Effector memory CD4-positive, alpha-beta T cell (primary cell): ENCODE data around the gene SNAP47.

ENCODE experiments used
- DNase-seq, 3 donors: peaks; one replicate each; pipeline ENCODE4 v3.0.0-alpha.2; 2020
- H3K27ac ChIP-seq: 2 replicates; pipeline ENCODE4 v1.7.0; 2013; ENCODE audit warnings: mild to moderate bottlenecking, low read length, moderate library complexity; ENCODE audit not compliant: insufficient read depth, poor library complexity, severe bottlenecking
- H3K27me3 ChIP-seq: replicated peaks from 2 replicates; pipeline ENCODE4 v1.7.0; 2013; ENCODE audit warnings: mild to moderate bottlenecking, low read length; ENCODE audit not compliant: insufficient read depth, control insufficient read depth, poor library complexity, severe bottlenecking
- H3K36me3 ChIP-seq: 2 replicates; pipeline ENCODE4 v1.7.0; 2013; ENCODE audit warnings: mild to moderate bottlenecking, low read length, moderate library complexity; ENCODE audit not compliant: control insufficient read depth, insufficient read depth
- H3K4me1 ChIP-seq: 2 replicates; pipeline ENCODE4 v1.7.0; 2013; ENCODE audit warnings: low read length, mild to moderate bottlenecking; ENCODE audit not compliant: control insufficient read depth, insufficient read depth, poor library complexity, severe bottlenecking
- H3K4me3 ChIP-seq: 2 replicates; pipeline ENCODE4 v1.7.0; 2013; ENCODE audit warnings: low read length, low read depth, mild to moderate bottlenecking; ENCODE audit not compliant: insufficient read depth, poor library complexity, severe bottlenecking
- H3K9me3 ChIP-seq: 2 replicates; pipeline ENCODE4 v1.7.0; 2013; ENCODE audit warnings: mild to moderate bottlenecking, low read length, moderate library complexity; ENCODE audit not compliant: control insufficient read depth

Gene SNAP47

DNA sequence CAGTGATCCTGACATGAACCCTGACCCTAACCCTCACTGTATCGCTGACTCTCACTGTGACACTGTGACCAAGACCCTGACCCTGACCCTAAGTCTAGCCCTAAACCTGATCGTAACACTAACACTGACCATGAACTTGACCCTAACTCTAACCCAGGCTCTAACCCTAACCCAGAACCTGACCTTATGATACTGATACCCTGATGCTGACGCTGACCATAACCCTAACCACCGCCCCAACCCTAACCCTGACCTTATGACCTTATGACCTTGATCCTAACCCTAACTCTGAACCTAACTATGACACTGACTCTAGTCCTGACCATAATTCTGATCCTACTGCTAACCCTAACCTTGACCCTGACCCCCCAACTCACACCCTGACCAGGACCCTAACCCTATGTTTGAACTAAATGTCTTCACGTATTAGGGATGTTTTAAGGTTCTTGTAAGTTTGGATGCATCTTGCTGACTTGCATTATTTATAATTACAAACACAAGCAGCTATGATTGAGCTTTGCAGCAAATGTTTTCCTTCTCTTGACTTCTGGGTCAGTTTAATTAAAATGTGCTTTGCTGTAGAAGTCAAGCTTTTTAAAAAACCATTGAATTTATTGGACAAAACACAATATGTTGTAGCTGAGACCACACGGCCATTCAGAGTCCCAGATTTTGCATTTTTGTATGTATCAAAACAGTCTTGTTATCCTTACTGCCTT is 56.3 kb downstream of the SNAP47 start:
- Histone ChIP-seq H3K27ac (no peak overlapping the region), H3K27me3 (no peaks in the 10 kb centered on the region), H3K4me3 (no peak overlapping the region), H3K4me1 (peaks cover 20% of the 10 kb centered on the region), H3K9me3 (no peaks in the 10 kb centered on the region), H3K36me3 (no peaks in the 10 kb centered on the region)
- no peak for DNase-seq

DNA sequence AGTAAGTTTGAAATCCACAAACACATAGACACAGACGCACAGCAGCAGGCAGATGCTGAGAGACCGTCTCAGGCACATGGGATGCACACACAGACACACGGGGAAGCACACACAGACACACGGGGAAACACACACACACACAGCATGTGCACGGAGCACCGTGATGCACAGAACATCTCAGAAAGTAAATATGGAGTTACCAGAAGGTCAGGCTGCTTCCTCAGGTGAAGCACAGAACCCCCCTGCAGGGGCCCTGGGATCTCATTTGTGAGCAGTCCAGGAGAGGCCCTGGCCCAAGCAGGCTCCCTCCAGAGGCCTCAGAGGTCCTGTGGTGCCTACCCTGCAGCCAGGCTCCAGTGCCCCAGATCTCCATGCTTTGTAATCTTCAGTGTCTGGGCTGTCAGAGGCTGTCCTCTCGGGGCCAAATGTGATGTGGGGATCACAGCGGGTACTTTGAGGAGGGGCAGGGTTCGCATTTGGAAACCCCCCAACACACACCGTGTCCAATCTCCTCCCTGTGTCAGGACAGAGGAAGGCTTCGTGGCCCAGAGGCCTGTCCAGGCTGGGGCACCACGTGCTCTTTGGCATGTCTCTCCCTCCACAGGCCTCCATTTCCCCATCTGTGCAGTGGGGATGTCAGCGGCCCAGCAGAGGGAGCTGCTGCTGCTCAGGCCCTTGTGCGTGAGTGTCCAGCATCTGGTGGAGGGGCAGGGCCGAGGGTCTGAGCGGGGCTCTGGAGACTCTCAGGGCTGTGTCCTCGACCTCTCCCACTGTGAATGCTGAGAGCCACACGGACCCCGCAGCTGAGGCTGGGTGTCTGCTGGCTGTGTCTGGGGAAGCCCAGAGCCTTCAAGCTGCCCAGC is 57.2 kb downstream of the SNAP47 start:
- Histone ChIP-seq H3K27ac (no peak overlapping the region), H3K4me3 (no peak overlapping the region), H3K27me3 (no peaks in the 10 kb centered on the region), H3K4me1 (peaks cover 11% of the 10 kb centered on the region), H3K36me3 (no peaks in the 10 kb centered on the region), H3K9me3 (no peaks in the 10 kb centered on the region)
- no peak for DNase-seq

GRCh38 chr1:227793079-227793947 is 58.1 kb downstream of the SNAP47 start:
- H3K36me3 ChIP-seq, result no peaks in the 10 kb centered on the region
- peaks cover 9% of the 10 kb centered on the region for H3K4me1 ChIP-seq
- no peaks in the 10 kb centered on the region for H3K9me3 ChIP-seq
- DNase-seq, result no peak
- no peak overlapping the region for H3K4me3 ChIP-seq
- no peak overlapping the region for H3K27ac ChIP-seq
- H3K27me3 ChIP-seq, result no peaks in the 10 kb centered on the region

DNA sequence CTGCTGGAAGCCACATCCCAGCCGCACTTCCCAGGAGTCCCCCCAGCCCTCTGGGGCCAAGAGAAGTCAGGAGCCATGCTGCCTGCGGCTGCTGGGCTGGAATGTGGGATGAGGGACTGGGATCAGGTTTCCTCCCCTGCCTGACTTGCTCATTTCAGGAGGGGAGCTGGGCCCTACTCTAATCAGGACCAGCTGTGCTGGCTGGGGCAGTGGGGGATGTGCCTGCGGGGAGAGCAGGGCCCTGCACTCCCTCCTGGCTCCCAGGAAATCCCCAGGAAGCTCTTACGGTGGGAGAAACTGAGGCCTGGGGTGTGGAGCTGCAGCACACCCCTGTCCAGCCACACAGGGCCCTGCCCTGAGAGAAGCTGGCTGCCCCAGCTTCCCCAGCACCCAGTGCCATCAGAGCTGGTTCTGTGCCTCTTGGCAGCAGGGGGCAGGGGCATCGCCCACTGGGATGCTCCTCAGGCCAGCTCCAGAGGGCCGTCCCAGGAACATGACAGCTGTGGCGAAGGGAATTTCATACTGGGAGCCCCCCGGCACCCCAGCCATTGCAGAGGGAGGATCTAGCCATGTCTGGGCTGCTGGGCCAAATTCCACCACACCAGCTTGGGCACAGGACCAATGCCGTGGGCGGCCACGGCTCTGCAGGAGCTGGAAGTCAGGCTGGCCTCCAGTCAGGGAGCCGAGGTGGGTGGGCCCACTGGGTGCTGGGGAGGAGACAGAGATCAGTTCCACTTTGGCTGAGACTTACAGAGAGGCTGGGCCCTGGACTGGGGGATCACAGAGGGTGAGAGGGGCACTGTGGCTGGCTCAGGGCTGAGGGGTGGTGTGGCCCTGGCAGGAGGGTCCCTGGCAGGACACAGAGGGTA is 58.9 kb downstream of the SNAP47 start:
- Histone ChIP-seq H3K36me3 (no peaks in the 10 kb centered on the region), H3K27me3 (no peaks in the 10 kb centered on the region), H3K4me1 (peaks cover under 1% of the 10 kb centered on the region), H3K4me3 (no peak overlapping the region), H3K27ac (no peak overlapping the region), H3K9me3 (no peaks in the 10 kb centered on the region)
- DNase-seq, result no peak

DNA sequence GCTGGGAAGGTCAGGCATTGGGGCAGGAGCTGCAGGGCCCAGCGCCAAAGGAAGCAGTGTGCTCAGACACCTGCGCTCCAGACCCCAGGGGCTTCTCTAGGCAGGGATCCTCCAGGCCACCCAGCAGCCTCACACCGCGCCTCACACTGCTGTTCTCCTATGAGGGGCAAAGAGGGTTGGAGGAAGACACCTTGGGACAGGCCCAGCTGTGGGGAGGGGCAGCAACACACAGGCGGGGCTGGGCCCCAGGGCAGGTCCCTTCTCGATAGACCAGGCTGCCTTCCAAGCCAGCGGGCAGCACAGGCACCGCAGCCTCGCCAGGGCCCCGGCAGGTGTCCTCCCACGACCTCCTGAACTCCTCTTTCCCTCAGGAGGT is 59.6 kb downstream of the SNAP47 start:
- Histone ChIP-seq H3K4me1 (no peaks in the 10 kb centered on the region), H3K9me3 (no peaks in the 10 kb centered on the region), H3K36me3 (no peaks in the 10 kb centered on the region), H3K27me3 (no peaks in the 10 kb centered on the region), H3K4me3 (no peak overlapping the region), H3K27ac (no peak overlapping the region)
- no peak for DNase-seq

DNA sequence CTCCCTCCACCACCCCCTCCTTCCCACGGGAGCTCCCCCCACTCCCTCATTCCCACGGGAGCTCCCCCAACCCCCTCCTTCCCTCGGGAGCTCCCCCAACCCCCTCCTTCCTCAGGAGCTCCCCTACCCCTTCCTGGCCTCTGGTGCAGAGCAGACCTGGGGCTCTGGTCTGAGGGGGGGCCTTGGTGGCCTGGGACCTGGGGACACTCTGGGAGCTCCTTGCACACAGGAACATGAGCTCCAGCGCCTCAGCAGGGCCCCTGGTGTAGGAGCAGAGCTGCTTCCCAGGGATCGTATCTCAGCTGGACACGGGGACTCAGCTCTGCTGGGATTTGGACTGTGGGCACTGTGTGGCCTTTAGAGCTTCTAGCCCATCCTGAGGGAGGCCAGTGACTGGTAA is 60.5 kb downstream of the SNAP47 start:
- Histone ChIP-seq H3K27me3 (no peaks in the 10 kb centered on the region), H3K36me3 (no peaks in the 10 kb centered on the region), H3K4me3 (no peak overlapping the region), H3K4me1 (no peaks in the 10 kb centered on the region), H3K9me3 (no peaks in the 10 kb centered on the region), H3K27ac (no peak overlapping the region)
- no peak for DNase-seq

DNA sequence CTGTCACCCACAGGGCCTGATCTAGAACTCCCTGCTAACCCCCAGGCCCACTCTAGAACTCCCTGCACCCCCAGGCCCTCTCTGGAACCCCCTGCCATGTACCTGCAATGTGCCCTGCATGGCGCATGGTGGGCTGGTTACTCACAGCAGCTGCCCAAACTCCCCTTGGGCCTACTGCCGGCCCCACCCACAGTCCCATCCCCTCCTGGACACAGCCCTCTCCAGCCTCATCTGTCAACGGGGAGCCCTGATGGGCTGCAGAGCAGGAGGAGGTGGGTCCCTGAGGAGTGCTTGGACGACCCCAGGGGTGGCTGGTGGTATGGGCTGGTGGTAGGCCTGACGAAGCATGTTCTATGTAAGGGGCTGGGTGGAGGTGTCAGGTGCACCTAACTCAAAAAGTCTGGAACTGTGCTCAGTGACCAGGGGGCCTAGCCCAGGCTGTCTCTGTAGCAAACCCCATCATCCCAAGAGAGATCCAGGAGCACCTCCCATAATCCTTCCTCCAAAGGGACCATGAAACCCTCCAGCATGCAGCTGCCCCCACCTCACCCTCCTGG is 61.2 kb downstream of the SNAP47 start:
- Histone ChIP-seq H3K4me1 (no peaks in the 10 kb centered on the region), H3K27me3 (no peaks in the 10 kb centered on the region), H3K27ac (no peak overlapping the region), H3K4me3 (no peak overlapping the region), H3K36me3 (no peaks in the 10 kb centered on the region), H3K9me3 (no peaks in the 10 kb centered on the region)
- DNase-seq, result no peak

DNA sequence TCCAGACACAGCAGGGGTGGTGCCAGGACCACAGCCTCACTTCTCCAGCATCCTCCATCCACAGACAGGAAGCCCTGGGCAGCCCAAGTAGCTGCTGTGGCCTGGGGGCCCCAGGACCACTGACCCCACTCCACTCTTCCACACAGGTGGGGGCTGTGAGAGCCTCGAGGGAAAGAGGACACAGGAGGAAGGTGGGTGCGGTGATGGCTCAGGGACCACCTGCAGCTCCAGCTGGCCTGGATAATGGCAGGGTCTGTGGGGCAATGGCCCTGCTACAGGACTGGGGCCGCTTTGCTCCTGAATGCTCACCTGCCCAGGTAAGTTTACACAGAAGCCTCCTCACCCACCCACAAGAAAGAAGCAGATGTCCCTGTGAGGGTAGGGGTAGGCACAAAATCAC is 61.9 kb downstream of the SNAP47 start:
- DNase-seq, result no peak
- Histone ChIP-seq H3K27me3 (no peaks in the 10 kb centered on the region), H3K4me3 (no peak overlapping the region), H3K4me1 (no peaks in the 10 kb centered on the region), H3K27ac (no peak overlapping the region), H3K36me3 (no peaks in the 10 kb centered on the region), H3K9me3 (no peaks in the 10 kb centered on the region)

DNA sequence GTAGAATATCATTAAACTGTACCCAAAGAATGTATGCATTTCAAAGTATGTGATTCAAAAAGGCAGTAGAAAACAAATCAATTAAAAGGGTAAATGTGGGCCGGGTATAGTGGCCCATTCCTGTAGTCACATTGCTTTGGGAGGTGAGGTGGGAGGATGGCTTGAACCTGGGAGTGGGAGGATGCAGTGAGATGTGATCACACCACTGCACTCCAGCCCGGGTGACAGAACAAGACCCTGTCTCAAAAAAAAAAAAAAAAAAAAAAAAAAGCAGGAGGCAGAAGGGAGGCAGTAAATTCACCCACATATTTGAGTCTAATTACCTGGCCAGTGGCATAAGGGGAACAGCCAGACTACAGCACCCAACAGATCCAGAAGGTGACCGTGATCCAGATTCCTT is 62.4 kb downstream of the SNAP47 start:
- Histone ChIP-seq H3K4me3 (no peak overlapping the region), H3K36me3 (no peaks in the 10 kb centered on the region), H3K27ac (no peak overlapping the region), H3K9me3 (no peaks in the 10 kb centered on the region), H3K27me3 (no peaks in the 10 kb centered on the region), H3K4me1 (no peaks in the 10 kb centered on the region)
- no peak for DNase-seq
